ENCODE results near the gene LMBR1.

LMBR1 gene

DNA sequence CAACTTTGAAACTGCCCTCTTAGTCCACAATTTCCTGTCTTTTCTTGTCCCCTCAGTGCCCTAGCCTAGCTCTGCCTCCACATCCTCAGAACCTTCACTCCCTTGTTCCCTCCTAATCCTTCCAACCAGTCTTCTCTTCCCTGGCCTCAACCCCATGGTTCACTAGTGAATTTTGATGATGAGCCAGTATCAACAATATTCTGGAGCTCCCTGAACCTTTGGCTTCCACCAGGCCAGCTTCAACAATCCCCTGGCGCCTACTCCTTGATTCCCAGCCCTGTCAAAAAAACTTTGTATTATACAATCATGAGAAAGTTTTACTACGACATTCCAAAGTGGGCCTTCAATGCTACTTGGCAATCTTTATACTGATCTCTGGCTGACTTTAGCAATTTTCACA lies 116.5 kb downstream of the LMBR1 start:
- no peak overlapping the region for H3K4me3 Mint-ChIP-seq
- no peak overlapping the region for H3K27ac Mint-ChIP-seq (ENCODE audit: low read depth)
- no peaks in the 10 kb centered on the region for H3K9me3 Mint-ChIP-seq
- no peaks in the 10 kb centered on the region for H3K36me3 Mint-ChIP-seq (ENCODE audit: insufficient read depth)
- ATAC-seq (replicated peaks; ENCODE audit: extremely low read depth, poor library complexity, severe bottlenecking) (no peak), DNase-seq (ENCODE audit: low spot score in 2 of 2) (no peak)
- H3K27me3 Mint-ChIP-seq: no peaks in the 10 kb centered on the region
- peaks cover 16% of the 10 kb centered on the region for H3K4me1 Mint-ChIP-seq

DNA sequence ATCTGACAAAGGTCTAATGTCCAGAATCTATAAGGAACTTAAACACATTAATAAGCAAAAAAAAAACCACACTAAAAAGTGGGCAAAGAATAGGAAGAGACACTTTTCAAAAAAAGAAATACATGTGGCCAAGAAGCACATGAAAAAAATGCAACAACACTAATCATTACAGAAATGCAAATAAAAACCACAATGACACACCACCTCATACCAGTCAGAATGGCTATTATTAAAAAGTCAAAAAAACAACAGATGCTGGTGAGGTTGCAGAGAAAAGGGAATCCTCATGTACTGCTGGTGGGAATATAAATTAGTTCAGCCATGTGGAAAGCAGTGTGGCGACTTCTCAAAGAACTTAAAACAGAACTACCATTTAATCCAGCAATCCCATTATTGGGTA lies 119.0 kb downstream of the LMBR1 start:
- no peaks in the 10 kb centered on the region for H3K27me3 Mint-ChIP-seq
- H3K9me3 Mint-ChIP-seq: no peaks in the 10 kb centered on the region
- no peak overlapping the region for H3K27ac Mint-ChIP-seq (ENCODE audit: low read depth)
- ATAC-seq (replicated peaks; ENCODE audit: extremely low read depth, poor library complexity, severe bottlenecking) (no peak), DNase-seq (ENCODE audit: low spot score in 2 of 2) (no peak)
- H3K4me3 Mint-ChIP-seq: no peak overlapping the region
- peaks cover 34% of the 10 kb centered on the region for H3K4me1 Mint-ChIP-seq
- no peaks in the 10 kb centered on the region for H3K36me3 Mint-ChIP-seq (ENCODE audit: insufficient read depth)

DNA sequence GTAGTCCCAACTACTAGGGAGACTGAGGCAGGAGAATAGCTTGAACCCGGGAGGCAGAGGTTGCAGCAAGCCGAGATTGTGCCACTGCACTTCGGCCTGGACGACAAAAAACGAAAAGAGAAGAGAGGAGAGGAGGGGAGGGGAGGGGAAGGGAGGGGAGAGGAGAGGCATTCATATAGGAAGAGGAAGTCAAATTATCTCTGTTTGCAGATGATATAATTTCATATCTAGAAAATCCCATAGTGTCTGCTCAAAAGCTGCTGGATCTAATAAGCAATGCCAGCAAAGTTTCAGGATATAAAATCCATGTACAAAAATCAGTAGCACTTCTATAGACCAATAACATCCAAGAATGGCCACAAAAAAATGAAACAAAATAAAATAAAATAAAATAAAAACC lies 120.3 kb downstream of the LMBR1 start:
- Mint-ChIP-seq H3K4me3 (no peak overlapping the region), H3K4me1 (peaks cover 30% of the 10 kb centered on the region), H3K27me3 (no peaks in the 10 kb centered on the region), H3K36me3 (ENCODE audit: insufficient read depth) (no peaks in the 10 kb centered on the region), H3K9me3 (no peaks in the 10 kb centered on the region), H3K27ac (ENCODE audit: low read depth) (no peak overlapping the region)
- DNase-seq (ENCODE audit: low spot score in 2 of 2) (no peak), ATAC-seq (replicated peaks; ENCODE audit: extremely low read depth, poor library complexity, severe bottlenecking) (no peak)

DNA sequence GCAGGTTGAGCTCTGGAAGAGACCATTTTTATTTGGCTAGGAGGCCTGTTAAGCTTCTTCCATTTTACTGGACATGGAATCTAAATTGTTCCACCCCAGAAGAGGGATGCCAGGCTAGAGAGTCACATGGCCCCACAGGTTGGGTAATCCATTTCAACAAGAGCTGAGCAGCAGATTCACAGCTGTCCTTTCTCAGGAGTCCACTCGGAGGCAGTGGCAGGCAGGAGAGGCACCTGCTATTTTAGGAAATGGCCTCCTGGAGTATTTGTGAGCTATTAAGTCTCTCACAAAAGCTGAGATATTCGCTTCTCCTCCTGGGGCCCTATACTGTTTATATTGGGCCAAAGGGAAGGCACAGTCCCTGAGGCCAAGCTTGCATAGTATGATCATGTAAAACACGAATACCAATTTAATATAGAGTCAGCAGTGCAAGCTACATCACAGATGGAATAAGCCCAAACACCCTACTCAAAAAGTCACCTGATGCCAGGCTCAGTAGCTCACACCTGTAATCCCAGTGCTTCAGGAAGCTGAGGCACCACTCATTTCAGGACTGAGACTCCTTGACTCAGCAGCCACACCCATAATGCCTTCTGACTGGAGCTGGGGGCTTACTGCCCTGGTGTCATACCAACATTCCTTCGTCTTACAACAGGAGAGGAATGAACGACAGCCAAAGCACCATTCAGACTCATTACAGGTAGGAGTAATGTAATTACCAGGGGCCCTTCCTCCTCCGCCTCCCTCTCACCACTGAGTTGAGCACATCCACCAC lies 124.1 kb downstream of the LMBR1 start:
- Mint-ChIP-seq H3K27ac (ENCODE audit: low read depth) (no peak overlapping the region), H3K9me3 (no peaks in the 10 kb centered on the region), H3K27me3 (no peaks in the 10 kb centered on the region), H3K36me3 (ENCODE audit: insufficient read depth) (peaks cover 3% of the 10 kb centered on the region), H3K4me3 (no peak overlapping the region), H3K4me1 (peaks cover 22% of the 10 kb centered on the region)
- DNase-seq (ENCODE audit: low spot score in 2 of 2) (no peak), ATAC-seq (replicated peaks; ENCODE audit: extremely low read depth, poor library complexity, severe bottlenecking) (no peak)

DNA sequence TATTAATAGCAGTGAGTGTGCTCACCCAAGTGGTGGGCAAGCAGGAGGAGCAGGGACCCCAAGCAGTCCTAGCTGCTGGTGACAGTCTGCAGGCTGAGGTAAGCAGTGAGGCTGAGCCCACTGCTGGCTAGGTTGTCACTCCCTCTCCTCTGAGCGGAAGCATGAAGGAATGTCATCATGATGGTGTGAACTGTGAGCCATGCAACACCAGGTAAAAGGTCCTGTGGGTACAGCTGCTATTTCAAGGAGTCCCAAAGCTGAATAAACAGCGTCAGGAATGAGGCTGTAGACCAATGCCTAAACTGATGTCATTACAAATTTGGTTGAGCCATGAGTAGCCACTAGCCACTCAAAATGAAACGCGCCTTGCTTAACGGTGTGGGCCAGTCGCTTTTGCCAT lies 126.3 kb downstream of the LMBR1 start:
- no peaks in the 10 kb centered on the region for H3K9me3 Mint-ChIP-seq
- H3K27me3 Mint-ChIP-seq: no peaks in the 10 kb centered on the region
- peaks cover 5% of the 10 kb centered on the region for H3K36me3 Mint-ChIP-seq (ENCODE audit: insufficient read depth)
- DNase-seq (ENCODE audit: low spot score in 2 of 2) (no peak), ATAC-seq (replicated peaks; ENCODE audit: extremely low read depth, poor library complexity, severe bottlenecking) (no peak)
- no peak overlapping the region for H3K4me3 Mint-ChIP-seq
- peaks cover 22% of the 10 kb centered on the region for H3K4me1 Mint-ChIP-seq
- H3K27ac Mint-ChIP-seq (ENCODE audit: low read depth): no peak overlapping the region

DNA sequence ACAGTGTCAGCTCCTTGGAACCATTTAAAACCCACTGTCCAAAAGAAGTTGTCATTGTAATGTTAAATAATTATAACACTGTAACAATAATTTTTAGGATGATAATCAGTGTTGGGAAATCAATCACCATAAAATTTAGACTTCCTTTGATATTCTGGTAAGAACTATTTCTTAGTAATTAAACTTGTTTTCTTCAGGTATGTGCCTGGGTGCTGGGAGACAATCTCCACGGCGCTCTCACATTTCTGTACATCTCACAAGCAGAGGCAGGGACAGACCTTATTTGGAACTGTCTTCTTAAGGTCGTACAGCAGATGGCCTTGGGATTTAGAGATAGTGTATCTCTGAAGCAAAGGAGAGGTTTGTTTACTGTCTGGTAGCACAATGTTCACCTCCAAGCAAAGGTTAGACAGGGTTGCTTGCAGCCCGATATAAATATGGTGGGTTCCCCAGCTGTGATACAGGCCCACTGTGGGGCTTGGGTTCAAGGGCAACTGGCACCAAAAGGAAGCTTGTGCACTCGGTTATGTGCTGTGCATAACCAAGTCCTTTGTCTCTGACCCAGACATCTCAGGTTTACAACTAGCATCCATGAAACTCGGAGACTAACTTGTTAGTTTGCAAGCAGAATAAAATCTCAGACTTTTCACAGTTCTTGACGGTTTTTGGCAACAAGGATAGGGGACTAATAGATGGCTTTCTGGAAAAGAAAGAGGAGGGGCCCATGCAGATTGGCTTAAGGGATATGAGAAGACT lies 126.9 kb downstream of the LMBR1 start:
- peaks cover 5% of the 10 kb centered on the region for H3K36me3 Mint-ChIP-seq (ENCODE audit: insufficient read depth)
- ATAC-seq (replicated peaks; ENCODE audit: extremely low read depth, poor library complexity, severe bottlenecking) (no peak), DNase-seq (ENCODE audit: low spot score in 2 of 2) (no peak)
- no peak overlapping the region for H3K27ac Mint-ChIP-seq (ENCODE audit: low read depth)
- no peaks in the 10 kb centered on the region for H3K27me3 Mint-ChIP-seq
- peaks cover 18% of the 10 kb centered on the region for H3K4me1 Mint-ChIP-seq
- H3K4me3 Mint-ChIP-seq: no peak overlapping the region
- H3K9me3 Mint-ChIP-seq: no peaks in the 10 kb centered on the region

DNA sequence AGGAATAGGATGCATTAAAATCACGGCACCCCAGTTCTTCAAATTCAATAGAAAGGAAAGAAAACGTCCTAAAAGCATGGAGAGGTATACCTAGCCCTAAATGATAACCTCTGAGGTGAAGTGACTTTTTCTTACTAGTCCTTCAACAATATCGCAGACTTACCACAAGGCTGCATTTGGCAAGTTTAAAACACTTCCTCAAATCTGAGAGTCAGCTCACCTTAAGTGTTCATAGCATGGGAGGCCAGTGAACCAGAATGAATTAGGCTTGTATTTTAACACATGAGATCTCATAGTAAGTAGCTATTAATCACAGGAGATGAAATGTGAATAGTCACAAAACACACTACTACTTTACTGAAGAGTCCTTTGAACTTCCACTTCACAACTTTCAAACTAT lies 128.2 kb downstream of the LMBR1 start:
- peaks cover 7% of the 10 kb centered on the region for H3K36me3 Mint-ChIP-seq (ENCODE audit: insufficient read depth)

DNA sequence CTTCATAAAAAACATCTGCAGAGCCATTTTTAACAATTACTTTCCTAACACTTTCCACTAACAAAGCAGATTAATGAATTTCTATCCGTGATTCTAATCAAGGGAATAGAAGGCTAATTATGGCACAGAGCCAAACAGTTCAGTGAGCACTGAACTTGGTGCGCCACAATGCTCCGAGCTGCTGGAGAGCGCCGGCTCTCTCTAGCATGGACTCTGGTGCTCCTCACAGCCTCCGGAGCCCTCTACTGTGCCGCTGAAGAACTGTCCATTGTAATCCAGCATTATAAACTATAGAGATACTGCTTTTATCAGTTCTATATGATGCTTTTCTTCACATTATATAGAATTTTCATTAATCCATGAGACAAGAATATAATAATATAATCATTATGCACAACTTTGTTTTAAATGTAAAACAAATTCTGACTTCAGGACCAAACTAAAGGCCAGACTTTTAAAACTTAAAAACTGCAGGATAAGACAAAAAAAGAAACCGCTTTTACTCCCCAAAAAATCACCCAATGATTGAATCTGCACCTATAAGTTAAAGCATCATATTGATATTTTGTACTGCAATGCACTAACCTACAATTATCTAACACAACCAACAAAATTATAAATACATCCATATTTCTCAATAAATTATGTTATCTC lies 128.8 kb downstream of the LMBR1 start:
- Mint-ChIP-seq H3K27ac (ENCODE audit: low read depth) (no peak overlapping the region), H3K4me1 (peaks cover 5% of the 10 kb centered on the region), H3K36me3 (ENCODE audit: insufficient read depth) (peaks cover 9% of the 10 kb centered on the region), H3K27me3 (no peaks in the 10 kb centered on the region), H3K4me3 (no peak overlapping the region), H3K9me3 (peaks cover 11% of the 10 kb centered on the region)
- no peak for ATAC-seq (replicated peaks; ENCODE audit: extremely low read depth, poor library complexity, severe bottlenecking)
- no peak for DNase-seq (ENCODE audit: low spot score in 2 of 2)

More for the DNA sequence above, 128.2 kb downstream of the LMBR1 start:
- Mint-ChIP-seq H3K27ac (ENCODE audit: low read depth) (no peak overlapping the region), H3K4me1 (peaks cover 11% of the 10 kb centered on the region), H3K27me3 (no peaks in the 10 kb centered on the region), H3K9me3 (peaks cover 8% of the 10 kb centered on the region), H3K4me3 (no peak overlapping the region)
- ATAC-seq (replicated peaks; ENCODE audit: extremely low read depth, poor library complexity, severe bottlenecking) (no peak), DNase-seq (ENCODE audit: low spot score in 2 of 2) (no peak)

DNA sequence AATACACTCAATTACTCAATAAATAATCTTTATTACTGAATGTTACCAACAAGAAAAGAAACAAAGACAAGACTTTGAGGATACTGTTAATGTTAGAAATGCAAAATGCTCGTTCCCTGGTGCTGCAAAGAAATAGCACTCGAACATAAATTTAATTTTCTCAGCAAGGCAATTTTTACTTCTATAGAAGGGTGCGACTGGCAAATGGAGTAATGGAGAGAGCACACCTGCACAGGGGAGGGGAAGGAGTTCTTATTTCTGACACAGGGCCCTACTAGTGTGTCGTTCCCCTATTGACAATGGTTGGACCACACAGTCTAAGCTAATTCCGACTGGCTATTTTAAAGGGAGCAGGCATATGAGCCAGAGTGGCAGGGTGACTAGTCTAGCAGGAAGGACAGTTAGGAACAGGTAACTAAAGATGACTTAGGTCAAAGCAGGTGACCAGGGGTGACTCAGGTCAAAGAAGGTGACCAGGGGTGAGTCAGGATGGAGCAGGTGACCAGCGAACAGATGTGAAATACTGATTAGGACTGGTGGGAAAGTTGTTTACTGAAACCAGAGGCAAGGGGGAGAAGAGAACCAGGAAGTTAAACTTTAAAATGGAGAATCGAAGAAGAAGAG lies 133.3 kb downstream of the LMBR1 start:
- ATAC-seq (replicated peaks; ENCODE audit: extremely low read depth, poor library complexity, severe bottlenecking) (no peak), DNase-seq (ENCODE audit: low spot score in 2 of 2) (no peak)
- Mint-ChIP-seq H3K27ac (ENCODE audit: low read depth) (no peak overlapping the region), H3K4me3 (no peak overlapping the region), H3K36me3 (ENCODE audit: insufficient read depth) (peaks cover 8% of the 10 kb centered on the region), H3K27me3 (no peaks in the 10 kb centered on the region), H3K9me3 (peaks cover 11% of the 10 kb centered on the region), H3K4me1 (no peaks in the 10 kb centered on the region)

DNA sequence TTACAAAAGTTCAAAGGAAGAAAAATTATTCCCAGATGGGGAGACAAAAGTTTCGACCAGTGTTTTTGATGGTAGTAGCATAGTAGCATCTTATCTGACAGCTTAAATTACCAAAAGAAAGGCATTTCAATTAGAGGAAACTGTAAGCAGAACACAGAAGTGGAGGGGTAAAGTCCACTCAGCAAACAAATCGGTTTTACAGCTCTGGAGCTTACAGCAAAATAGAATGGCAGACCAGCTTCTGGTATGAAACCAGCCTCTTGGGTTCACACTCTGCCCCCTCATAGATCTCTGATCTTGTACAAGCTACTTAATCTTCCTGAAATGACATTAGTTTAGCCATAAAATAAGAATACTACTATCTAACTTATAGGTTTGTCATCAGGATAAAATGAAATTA lies 133.8 kb downstream of the LMBR1 start:
- Mint-ChIP-seq H3K4me3 (no peak overlapping the region), H3K36me3 (ENCODE audit: insufficient read depth) (peaks cover 8% of the 10 kb centered on the region), H3K27ac (ENCODE audit: low read depth) (no peak overlapping the region), H3K27me3 (no peaks in the 10 kb centered on the region), H3K9me3 (peaks cover 11% of the 10 kb centered on the region), H3K4me1 (no peaks in the 10 kb centered on the region)
- ATAC-seq (replicated peaks; ENCODE audit: extremely low read depth, poor library complexity, severe bottlenecking): no peak
- no peak for DNase-seq (ENCODE audit: low spot score in 2 of 2)

DNA sequence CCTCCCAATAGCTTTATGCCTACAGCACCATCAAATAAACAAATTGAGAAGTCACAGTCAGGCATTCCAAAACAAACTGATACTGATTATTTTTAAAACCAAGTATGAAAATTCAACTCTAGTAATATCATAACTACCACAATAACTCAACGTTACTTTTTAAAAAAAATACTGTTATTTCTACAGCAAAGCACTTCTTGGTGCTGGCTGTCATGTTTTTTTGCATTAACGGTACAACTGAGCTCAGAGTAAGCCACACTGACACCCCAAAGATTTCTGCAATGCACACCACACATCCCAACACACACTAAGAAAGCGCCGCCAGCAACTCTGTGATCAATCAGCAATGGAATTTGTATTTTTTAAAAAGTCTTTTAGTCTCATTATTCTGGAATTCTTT lies 138.8 kb downstream of the LMBR1 start:
- peaks cover 2% of the 10 kb centered on the region for H3K36me3 Mint-ChIP-seq (ENCODE audit: insufficient read depth)
- H3K27ac Mint-ChIP-seq (ENCODE audit: low read depth): no peak overlapping the region
- no peak for DNase-seq (ENCODE audit: low spot score in 2 of 2)
- no peak for ATAC-seq (replicated peaks; ENCODE audit: extremely low read depth, poor library complexity, severe bottlenecking)
- no peaks in the 10 kb centered on the region for H3K4me1 Mint-ChIP-seq
- no peak overlapping the region for H3K4me3 Mint-ChIP-seq
- H3K9me3 Mint-ChIP-seq: no peaks in the 10 kb centered on the region
- no peaks in the 10 kb centered on the region for H3K27me3 Mint-ChIP-seq

DNA sequence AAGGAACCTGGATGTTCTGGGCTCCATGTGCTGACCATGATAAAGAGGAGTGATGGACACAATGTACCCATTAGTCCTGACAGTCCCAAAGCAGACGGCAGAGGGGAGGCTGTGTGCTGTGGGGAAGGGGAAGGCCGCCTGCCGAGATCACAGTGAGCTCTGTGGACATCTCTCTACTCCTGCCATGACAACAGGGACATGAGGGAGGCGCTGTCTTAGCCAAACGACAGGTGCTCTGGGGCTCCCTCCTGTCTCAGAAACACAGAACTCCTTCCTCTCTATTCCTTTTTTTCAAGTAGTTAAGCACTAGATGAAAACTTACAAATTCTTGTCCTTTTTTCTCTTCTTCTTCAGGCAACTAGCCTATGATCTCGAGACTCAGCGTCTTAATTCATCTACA lies 139.4 kb downstream of the LMBR1 start:
- ATAC-seq (replicated peaks; ENCODE audit: extremely low read depth, poor library complexity, severe bottlenecking): no peak
- Mint-ChIP-seq H3K4me1 (no peaks in the 10 kb centered on the region), H3K27me3 (no peaks in the 10 kb centered on the region), H3K4me3 (no peak overlapping the region), H3K36me3 (ENCODE audit: insufficient read depth) (peaks cover 2% of the 10 kb centered on the region), H3K27ac (ENCODE audit: low read depth) (no peak overlapping the region), H3K9me3 (no peaks in the 10 kb centered on the region)
- no peak for DNase-seq (ENCODE audit: low spot score in 2 of 2)
